Neural cell (in vitro differentiated cells): ENCODE measurements around the gene ZFAND2A.

Experiments used
- EP300 ChIP-seq: fragments of 450-650 bp; conservative IDR thresholded peaks from 2 replicates; pipeline ENCODE4 v1.6.1; 2014; ENCODE audit warnings: antibody characterized with exemption, mild to moderate bottlenecking, moderate library complexity; ENCODE audit not compliant: poor library complexity, severe bottlenecking
- EZH2 ChIP-seq: fragments of 200-600, 300-800 bp; shearing (Covaris generic), sonication (generic); IDR thresholded peaks from 2 replicates; pipeline ENCODE4 v1.6.1; 2014; ENCODE audit warnings: antibody characterized with exemption, low read length, borderline replicate concordance, mild to moderate bottlenecking; ENCODE audit not compliant: insufficient read depth, poor library complexity, severe bottlenecking
- MXI1 ChIP-seq: fragments of 450-650 bp; conservative IDR thresholded peaks from 2 replicates; pipeline ENCODE4 v1.6.1; 2014; ENCODE audit warnings: antibody characterized with exemption, mild to moderate bottlenecking; ENCODE audit not compliant: poor library complexity, severe bottlenecking
- RAD21 ChIP-seq: fragments of 450-650 bp; conservative IDR thresholded peaks from 2 replicates; pipeline ENCODE4 v1.6.1; 2014; ENCODE audit warnings: antibody characterized with exemption, mild to moderate bottlenecking, moderate library complexity
- SMC3 ChIP-seq: fragments of 450-650 bp; conservative IDR thresholded peaks from 2 replicates; pipeline ENCODE4 v1.6.1; 2014; ENCODE audit warnings: antibody characterized with exemption, mild to moderate bottlenecking, moderate library complexity; ENCODE audit not compliant: poor library complexity
- TAF1 ChIP-seq: IDR thresholded peaks from 2 replicates; pipeline ENCODE4 v1.6.1; 2012; ENCODE audit warnings: low read depth
- TF ChIP-seq, protein P1 (sequence below): fragments of 450-650 bp; IDR thresholded peaks from 2 replicates; pipeline ENCODE4 v1.5.1; 2014; ENCODE audit warnings: antibody characterized with exemption, mild to moderate bottlenecking, moderate library complexity; ENCODE audit not compliant: poor library complexity, severe bottlenecking

DNA sequence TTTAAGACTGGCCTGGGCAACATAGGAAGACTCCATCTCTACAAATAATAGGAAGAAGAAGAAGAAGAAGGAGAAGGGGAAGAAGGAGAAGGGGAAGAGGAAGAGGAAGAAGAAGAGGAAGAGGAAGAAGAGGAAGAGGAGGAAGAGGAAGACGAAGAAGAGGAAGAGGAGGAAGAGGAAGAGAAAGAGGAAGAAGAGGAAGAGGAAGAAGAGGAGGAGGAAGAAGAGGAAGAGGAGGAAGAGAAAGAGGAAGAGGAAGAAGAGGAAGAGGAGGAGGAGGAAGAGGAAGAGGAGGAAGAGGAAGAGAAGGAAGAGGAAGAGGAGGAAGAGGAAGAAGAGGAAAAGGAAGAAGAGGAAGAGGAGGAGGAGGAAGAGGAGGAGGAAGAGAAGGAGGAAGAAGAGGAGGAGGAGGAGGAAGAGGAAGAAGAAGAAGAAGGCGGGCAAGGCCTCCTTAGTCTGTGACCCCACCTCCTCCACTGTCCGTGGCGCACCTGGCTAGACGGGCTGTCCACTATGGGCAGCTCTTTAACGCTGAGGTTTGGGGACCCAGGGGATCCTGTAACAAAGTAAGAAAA lies 28.8 kb upstream of the ZFAND2A start:
- TF ChIP-seq, protein P1, sequence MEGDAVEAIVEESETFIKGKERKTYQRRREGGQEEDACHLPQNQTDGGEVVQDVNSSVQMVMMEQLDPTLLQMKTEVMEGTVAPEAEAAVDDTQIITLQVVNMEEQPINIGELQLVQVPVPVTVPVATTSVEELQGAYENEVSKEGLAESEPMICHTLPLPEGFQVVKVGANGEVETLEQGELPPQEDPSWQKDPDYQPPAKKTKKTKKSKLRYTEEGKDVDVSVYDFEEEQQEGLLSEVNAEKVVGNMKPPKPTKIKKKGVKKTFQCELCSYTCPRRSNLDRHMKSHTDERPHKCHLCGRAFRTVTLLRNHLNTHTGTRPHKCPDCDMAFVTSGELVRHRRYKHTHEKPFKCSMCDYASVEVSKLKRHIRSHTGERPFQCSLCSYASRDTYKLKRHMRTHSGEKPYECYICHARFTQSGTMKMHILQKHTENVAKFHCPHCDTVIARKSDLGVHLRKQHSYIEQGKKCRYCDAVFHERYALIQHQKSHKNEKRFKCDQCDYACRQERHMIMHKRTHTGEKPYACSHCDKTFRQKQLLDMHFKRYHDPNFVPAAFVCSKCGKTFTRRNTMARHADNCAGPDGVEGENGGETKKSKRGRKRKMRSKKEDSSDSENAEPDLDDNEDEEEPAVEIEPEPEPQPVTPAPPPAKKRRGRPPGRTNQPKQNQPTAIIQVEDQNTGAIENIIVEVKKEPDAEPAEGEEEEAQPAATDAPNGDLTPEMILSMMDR: no peak
- TF ChIP-seq SMC3 (no peak), TAF1 (no peak), EP300 (no peak), MXI1 (no peak), EZH2 (no peak), RAD21 (no peak)
